Frontal cortex (tissue), 4 donors: ENCODE data around the gene EEF1AKMT1. TPM values are rescaled to one million over a fixed set of nuclear protein-coding genes. Genes with fewer than 3 reads are reported as not detected.
"Not testable (repeated sequence)": the region's sequence is repeated elsewhere in the genome, so short reads cannot be mapped to it uniquely, and the experiment has no call there.

Experiments
- DNase-seq, 2 donors: peaks; one replicate each; pipeline ENCODE4 v3.0.0; 2012; ENCODE audit warnings: low spot score in 2 of 2
- FAIRE-seq: peaks from 2 replicates; lab custom pipeline; 2012; peaks lifted over from hg19 to GRCh38; lab: Jason Lieb, UNC
- total RNA-seq: library from RNA; depleted of rRNA; stranded (reverse); fragments of >200 nt; gene quantifications from one replicate; pipeline ENCODE4 v1.2.3, GENCODE V29; 2014
- donor health status: control.
- donor health status: control.
- donor health status: control.

The EEF1AKMT1 gene
- total RNA-seq, 1 donor from 2014 or later: 11.0 TPM

- FAIRE-seq (no peak), DNase-seq (no peak)
Observed at GRCh38 chr13:20779405-20779804, 5.6 kb upstream of the EEF1AKMT1 start.

GRCh38 chr13:20778311-20778710 lies 4.5 kb upstream of the EEF1AKMT1 start:
- DNase-seq: no peak
- no peak for FAIRE-seq

GRCh38 chr13:20776751-20777150 lies 3.0 kb upstream of the EEF1AKMT1 start:
- DNase-seq (no peak), FAIRE-seq (no peak)

GRCh38 chr13:20775961-20776360 lies 2.2 kb upstream of the EEF1AKMT1 start:
- DNase-seq: no peak
- FAIRE-seq: no peak

- no peak for DNase-seq
- FAIRE-seq: no peak
Observed at GRCh38 chr13:20774746-20775145, 985 bp upstream of the EEF1AKMT1 start.

- DNase-seq: no peak
- FAIRE-seq: no peak
Observed at GRCh38 chr13:20772401-20773131, 1.2 kb downstream of the EEF1AKMT1 start.

GRCh38 chr13:20769834-20770233 lies 3.9 kb downstream of the EEF1AKMT1 start:
- no peak for DNase-seq
- no peak for FAIRE-seq

- no peak for DNase-seq
- no peak for FAIRE-seq
Observed at GRCh38 chr13:20769091-20769490, 4.7 kb downstream of the EEF1AKMT1 start.

GRCh38 chr13:20767309-20767943 lies 6.3 kb downstream of the EEF1AKMT1 start:
- FAIRE-seq (no peak), DNase-seq (no peak)

- FAIRE-seq (no peak), DNase-seq (no peak)
Observed at GRCh38 chr13:20760872-20761271, 12.9 kb downstream of the EEF1AKMT1 start.

- FAIRE-seq (no peak), DNase-seq (no peak)
Observed at GRCh38 chr13:20754009-20754408, 19.8 kb downstream of the EEF1AKMT1 start.

GRCh38 chr13:20749377-20749776 lies 24.4 kb downstream of the EEF1AKMT1 start:
- DNase-seq (no peak), FAIRE-seq (no peak)

GRCh38 chr13:20743830-20744404 lies 29.8 kb downstream of the EEF1AKMT1 start:
- not testable (repeated sequence) for DNase-seq, FAIRE-seq

- DNase-seq: no peak
- FAIRE-seq: no peak
Observed at GRCh38 chr13:20740021-20740420, 33.7 kb downstream of the EEF1AKMT1 start.

- FAIRE-seq (no peak), DNase-seq (no peak)
Observed at GRCh38 chr13:20738616-20739015, 35.1 kb downstream of the EEF1AKMT1 start.

GRCh38 chr13:20729633-20730585 lies 43.9 kb downstream of the EEF1AKMT1 start:
- DNase-seq (no peak), FAIRE-seq (no peak)

- DNase-seq: no peak
- FAIRE-seq: no peak
Observed at GRCh38 chr13:20728579-20729311, 45.0 kb downstream of the EEF1AKMT1 start.

GRCh38 chr13:20727856-20728255 lies 45.9 kb downstream of the EEF1AKMT1 start:
- DNase-seq (no peak), FAIRE-seq (no peak)
